NT2/D1 (cell line): ENCODE measurements around the gene CCDC74A.
"Not testable (repeated sequence)": the region's sequence is repeated elsewhere in the genome, so short reads cannot be mapped to it uniquely, and the experiment has no call there.

Source experiments
- DNase-seq: peaks from one replicate; pipeline ENCODE4 v3.0.0-alpha.2; 2011; ENCODE audit warnings: low read depth, low spot score
- H3K27me3 ChIP-seq: 2 replicates; pipeline ENCODE4 v1.6.0; 2011; ENCODE audit warnings: mild to moderate bottlenecking; ENCODE audit not compliant: insufficient read length, insufficient read depth
- H3K36me3 ChIP-seq: 2 replicates; pipeline ENCODE4 v1.6.1; 2011; ENCODE audit warnings: mild to moderate bottlenecking, low read length, mixed read lengths; ENCODE audit not compliant: insufficient read depth, insufficient read length
- H3K4me1 ChIP-seq: 2 replicates; pipeline ENCODE4 v1.5.1; 2011; ENCODE audit not compliant: insufficient read depth, insufficient read length
- H3K4me3 ChIP-seq: 2 replicates; pipeline ENCODE4 v1.5.1; 2011; ENCODE audit warnings: low read depth; ENCODE audit not compliant: insufficient read length
- H3K9ac ChIP-seq: 2 replicates; pipeline ENCODE4 v1.6.0; 2011; ENCODE audit warnings: low read depth; ENCODE audit not compliant: insufficient read length
- H3K9me3 ChIP-seq: 2 replicates; pipeline ENCODE4 v1.5.1; 2011; ENCODE audit warnings: mild to moderate bottlenecking, low read length; ENCODE audit not compliant: insufficient read depth
- SUZ12 ChIP-seq: IDR thresholded peaks from 2 replicates; pipeline ENCODE4 v1.6.1; 2011; ENCODE audit not compliant: insufficient read length, insufficient read depth; ENCODE audit errors: extremely low read depth
- YY1 ChIP-seq: IDR thresholded peaks from 2 replicates; pipeline ENCODE4 v1.6.1; 2011; ENCODE audit not compliant: insufficient read length, insufficient read depth
- ZNF274 ChIP-seq: IDR thresholded peaks from 2 replicates; pipeline ENCODE4 v1.6.1; 2011; ENCODE audit warnings: mild to moderate bottlenecking, low read depth, low read length

The CCDC74A gene

DNA sequence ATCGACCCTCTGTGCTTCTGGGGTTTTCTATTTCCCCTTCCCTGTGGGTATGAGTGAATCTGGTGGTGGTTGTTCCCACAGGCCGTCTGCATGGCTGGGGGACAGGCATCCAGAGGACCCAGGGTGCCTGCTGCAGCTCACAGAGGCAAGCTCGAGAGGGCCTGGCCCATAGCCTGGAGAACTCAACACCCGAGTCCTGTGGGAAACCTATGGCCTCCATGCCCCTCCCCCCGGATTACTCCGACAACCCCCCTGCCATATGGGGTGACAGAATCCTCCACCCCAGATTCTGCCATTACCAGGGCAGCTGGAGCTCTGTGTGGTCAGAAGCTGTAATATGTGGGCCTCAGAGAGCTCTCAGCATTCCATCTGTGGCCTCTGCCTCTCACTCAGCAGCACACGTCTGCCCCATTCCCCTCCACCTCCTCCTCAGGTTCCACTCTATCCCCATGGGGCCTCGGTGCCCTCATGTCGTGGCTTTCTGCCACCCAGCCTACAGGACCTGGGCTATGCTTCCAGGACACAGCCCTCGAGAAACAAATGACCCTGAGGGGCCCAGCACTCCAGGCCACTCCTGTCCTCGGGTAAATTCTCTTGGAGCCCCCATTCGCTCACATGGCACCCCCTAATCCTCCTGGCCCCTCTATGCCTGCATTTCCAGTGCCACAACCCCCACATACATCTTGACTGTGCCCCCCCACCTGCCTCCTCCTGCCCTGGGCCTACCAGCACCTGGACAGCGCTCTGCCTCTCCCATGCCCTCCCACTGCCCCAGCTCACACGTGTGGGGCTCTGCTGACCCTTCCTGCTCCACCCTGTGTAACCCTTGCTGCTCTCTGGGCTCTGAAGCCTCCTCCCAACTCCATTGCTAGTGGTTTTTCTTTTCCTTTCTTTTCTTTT is 39.1 kb upstream of the CCDC74A start:
- H3K9me3 ChIP-seq, result no peaks in the 10 kb centered on the region
- H3K4me1 ChIP-seq, result peaks cover 12% of the 10 kb centered on the region
- TF ChIP-seq SUZ12, result no peak
- no peak for TF ChIP-seq ZNF274
- no peak for TF ChIP-seq YY1
- no peak for DNase-seq
- no peak overlapping the region for H3K4me3 ChIP-seq
- H3K9ac ChIP-seq, result no peak overlapping the region
- H3K27me3 ChIP-seq, result no peaks in the 10 kb centered on the region
- H3K36me3 ChIP-seq, result peaks cover 61% of the 10 kb centered on the region

DNA sequence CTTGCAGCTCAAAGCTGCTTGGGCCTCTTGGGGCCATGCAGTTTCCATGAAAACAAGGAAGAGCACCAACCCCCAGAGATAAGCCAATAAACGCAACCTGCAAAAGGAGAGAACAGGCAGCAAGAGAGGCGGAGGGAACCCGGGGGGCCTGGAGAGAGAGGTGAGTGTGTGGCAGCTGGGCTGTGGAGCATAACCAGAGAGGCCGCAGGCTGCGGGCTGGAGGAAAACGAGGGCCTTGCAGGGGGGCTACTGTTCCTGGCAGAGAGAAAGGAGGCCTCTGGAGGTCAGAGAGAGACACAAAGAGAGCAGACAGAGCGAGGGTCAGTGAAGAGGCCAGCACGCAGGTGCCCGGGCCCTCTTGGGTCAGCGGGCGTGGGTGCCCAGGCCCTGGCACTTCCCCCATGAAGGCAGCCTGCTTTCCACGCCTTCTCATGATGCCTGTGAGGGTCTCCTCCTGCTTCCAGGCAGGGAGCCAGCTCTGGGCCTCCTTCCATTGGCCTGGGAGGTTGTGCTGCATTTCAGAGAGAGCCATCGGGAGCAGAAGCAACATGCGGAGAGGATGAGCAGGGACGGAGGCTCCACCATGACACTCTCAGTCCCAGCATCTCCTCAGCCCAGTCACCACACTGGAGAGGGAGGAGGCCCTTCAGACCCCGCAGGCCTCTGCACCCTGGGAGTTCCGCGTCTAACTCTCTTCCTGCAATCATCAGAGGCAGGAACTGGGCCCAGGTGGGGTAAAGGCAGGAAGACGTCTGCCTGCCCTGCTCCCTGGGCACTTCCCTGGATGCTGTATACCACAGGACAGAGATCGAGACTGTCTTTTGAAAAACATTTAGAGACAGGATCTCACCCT is 36.8 kb upstream of the CCDC74A start:
- DNase-seq, H3K27me3 ChIP-seq, H3K9me3 ChIP-seq: not testable (repeated sequence)
- Histone ChIP-seq H3K36me3 (peaks cover 48% of the 10 kb centered on the region), H3K4me3 (peak overlapping the region; percentile 55), H3K4me1 (peaks cover 12% of the 10 kb centered on the region), H3K9ac (peak overlapping the region; percentile 90)

DNA sequence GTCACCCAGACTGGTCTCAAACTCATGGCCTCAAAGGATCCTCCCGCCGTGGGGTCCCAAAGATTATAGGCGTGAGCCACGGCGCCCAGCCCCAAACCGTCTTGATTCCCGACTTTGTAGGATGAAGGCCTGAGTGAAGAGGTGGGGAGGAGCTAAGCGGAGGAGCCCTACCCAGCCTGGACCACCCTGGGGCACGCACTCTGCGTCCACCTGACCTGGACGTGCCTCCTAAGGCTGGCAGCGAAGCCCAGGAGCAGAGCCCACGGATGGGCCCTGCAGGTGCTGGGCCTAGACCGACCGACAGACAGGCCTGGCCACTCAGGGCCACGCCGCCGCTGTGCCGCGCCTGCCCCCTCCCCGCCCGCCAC is 36.2 kb upstream of the CCDC74A start:
- not testable (repeated sequence) for DNase-seq
- H3K36me3 ChIP-seq, result peaks cover 43% of the 10 kb centered on the region

DNA sequence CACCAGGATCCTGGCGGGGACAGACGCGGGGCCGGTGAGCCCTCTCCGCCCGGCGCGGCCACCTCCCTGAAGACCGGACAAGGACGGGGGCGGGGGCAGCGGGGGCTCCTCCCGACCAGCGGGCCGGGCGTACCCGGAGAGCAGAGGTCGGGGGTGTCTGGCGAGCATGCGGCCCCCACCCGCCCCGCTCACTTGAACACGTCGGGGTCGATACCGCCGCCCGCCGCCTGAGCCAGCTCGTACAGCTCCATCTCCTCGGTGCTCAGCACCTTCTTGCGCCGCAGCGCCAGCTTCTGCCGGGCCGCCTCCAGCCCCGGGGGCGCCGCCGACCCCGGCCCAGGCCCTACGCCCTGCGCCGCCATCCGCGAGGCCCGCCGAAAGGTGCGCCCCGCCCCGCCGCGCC is 35.7 kb upstream of the CCDC74A start, which contains the start of gene MZT2A:
TSS of gene MZT2A (minus strand) at position 383 of the 403 bp plus-strand sequence. CDS start at position 362, 21 bp downstream.
- Histone ChIP-seq H3K4me1 (peaks cover 12% of the 10 kb centered on the region), H3K36me3 (peaks cover 46% of the 10 kb centered on the region), H3K4me3 (peak within 1 kb of the TSS; percentile 98), H3K9ac (peak within 1 kb of the TSS; percentile 99)
- H3K27me3 ChIP-seq, H3K9me3 ChIP-seq, DNase-seq: not testable (repeated sequence)

More for the DNA sequence above, 36.2 kb upstream of the CCDC74A start:
- Histone ChIP-seq H3K9ac (peak overlapping the region; percentile 90), H3K4me3 (peak overlapping the region; percentile 55), H3K4me1 (peaks cover 12% of the 10 kb centered on the region)
- H3K27me3 ChIP-seq, H3K9me3 ChIP-seq: not testable (repeated sequence)

DNA sequence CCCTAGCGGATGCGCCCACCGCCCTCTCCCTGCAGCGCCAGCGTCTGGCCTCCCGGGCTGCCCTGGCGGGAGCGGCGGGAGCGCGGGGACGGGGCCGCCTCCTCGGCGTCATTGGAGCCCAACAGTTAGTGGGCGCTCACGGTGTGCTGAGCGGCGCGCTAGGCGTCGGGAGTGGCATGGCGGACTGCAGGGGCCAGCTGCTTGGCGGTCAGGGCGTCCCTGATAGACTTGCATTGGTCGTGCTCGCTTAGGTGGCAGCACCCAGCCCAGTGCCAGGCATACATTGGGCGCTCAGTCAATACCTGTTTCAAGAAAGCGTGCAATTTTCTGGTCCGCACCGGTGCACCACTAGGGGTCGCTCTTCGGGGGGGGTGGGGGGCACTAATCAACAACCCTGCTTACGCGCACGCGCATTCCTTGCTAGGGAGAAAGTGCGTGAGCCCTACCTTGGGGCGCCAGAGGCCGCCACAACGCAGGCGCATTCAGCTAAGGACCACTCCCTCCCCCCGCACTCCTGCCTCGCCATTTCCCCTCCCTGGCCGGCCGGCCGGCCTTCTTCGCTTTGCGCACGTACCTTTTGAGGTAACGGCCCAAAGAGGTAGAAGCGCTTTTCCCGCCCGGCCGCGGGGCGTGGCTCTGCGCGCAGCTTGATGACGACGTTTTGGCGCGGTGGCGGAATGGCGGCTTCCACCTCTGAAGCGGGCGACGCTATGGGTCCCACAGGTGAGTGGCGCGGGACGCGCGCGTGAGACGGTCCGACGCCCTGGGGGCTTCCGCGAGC is 35.1 kb upstream of the CCDC74A start:
- peak overlapping the region; percentile 99 for H3K9ac ChIP-seq
- DNase-seq, result peak; percentile 93
- peaks cover 50% of the 10 kb centered on the region for H3K36me3 ChIP-seq
- TF ChIP-seq YY1 (peak; percentile 78), SUZ12 (no peak)
- H3K27me3 ChIP-seq, result no peaks in the 10 kb centered on the region
- H3K9me3 ChIP-seq, result no peaks in the 10 kb centered on the region
- H3K4me3 ChIP-seq, result peak overlapping the region; percentile 98
- H3K4me1 ChIP-seq, result peaks cover 12% of the 10 kb centered on the region

DNA sequence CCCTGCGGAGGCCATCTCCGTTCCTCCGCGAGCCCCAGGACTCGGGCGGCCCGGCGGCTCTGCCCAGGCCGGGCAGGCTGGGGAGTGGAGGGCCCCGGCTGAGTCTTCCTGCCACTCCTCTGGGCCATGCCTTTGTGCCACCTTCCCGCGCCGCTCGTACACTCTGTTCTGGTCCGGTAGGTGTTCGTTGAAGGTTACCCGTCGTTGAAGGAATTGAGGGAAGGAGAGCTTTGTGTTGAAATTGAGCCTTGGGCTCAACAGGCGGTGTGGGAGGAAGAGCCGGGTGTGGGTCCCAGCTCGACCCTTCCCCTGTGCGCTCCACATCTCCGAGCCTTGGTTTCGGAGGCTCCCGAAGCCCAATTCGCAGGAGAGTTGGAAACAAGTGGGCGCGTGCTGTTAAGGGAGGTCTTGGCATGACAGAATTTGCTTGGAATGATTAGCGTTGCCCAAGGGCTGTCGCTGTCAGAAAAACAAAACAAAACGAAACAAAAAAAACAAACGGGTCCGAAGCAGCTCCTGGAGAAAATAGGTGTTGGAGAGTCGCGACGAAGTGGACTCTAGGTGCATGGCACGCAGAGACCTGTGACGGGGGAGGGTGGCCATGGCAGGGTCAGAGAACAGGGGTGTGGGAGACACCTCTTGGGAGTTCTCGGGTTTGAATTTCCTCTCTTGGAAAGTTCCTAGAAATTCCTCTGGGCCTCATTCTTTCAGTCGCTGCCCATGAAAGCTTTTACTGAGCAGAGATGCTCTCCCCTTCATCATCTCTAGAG is 34.3 kb upstream of the CCDC74A start:
- TF ChIP-seq SUZ12 (no peak), ZNF274 (no peak), YY1 (no peak)
- no peaks in the 10 kb centered on the region for H3K9me3 ChIP-seq
- peaks cover 10% of the 10 kb centered on the region for H3K4me1 ChIP-seq
- H3K9ac ChIP-seq, result peak overlapping the region; percentile 99
- peak overlapping the region; percentile 98 for H3K4me3 ChIP-seq
- H3K27me3 ChIP-seq, result no peaks in the 10 kb centered on the region
- DNase-seq, result no peak
- H3K36me3 ChIP-seq, result peaks cover 50% of the 10 kb centered on the region

DNA sequence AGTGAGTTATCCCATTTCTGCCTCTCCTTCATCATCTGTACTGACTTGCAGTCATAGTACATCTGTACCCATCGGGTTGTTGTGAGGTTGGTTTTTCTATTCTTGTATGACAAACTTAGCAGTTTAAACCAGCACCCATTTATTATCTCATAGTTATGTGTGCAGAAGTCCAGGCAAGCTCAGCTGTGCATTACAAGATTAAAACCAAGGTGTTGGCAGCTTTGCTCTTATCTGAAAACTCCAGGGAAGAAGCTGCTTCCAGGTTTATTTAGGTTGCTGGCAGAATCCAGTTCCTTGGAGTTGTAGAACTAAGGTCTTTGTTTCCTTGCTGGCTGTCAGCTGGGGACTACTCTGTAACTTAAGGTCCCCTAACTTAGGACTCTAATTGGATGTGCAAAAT is 32.2 kb upstream of the CCDC74A start:
- DNase-seq, H3K4me1 ChIP-seq, H3K4me3 ChIP-seq, H3K9ac ChIP-seq, H3K9me3 ChIP-seq, H3K27me3 ChIP-seq: not testable (repeated sequence)
- H3K36me3 ChIP-seq, result peaks cover 52% of the 10 kb centered on the region

DNA sequence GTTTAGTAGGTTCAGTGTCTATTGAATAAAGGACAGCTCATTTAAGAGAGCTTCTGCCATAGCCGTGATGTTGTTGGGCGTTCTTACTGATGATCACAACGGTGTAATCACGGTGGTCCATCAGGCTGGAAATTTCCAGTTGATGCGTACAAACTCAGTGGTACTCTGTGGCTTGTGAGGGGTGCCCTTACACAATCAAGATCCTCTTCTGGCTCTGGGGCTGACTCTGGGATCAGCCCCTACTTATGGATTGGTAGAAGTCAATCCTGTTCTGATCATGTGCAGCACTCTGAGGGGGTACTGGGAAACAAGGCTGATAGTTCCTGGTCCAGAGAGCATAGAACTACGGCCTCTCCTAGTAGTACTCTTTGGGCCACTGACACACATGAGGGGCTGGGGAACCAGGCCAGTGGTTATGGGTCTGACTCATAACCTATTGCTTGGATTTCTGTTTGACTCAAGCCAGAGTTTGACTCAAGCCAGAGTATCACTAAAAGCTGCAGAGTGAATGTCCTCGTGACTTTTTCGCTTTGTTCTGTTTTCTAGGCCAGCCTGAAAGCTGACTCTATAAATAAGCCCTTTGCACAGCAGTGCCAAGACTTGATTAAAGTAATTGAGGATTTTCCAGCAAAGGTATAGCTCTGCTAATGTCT is 29.2 kb upstream of the CCDC74A start:
- H3K27me3 ChIP-seq, H3K4me3 ChIP-seq, H3K9me3 ChIP-seq, DNase-seq, H3K4me1 ChIP-seq, H3K9ac ChIP-seq: not testable (repeated sequence)
- H3K36me3 ChIP-seq, result peaks cover 70% of the 10 kb centered on the region

DNA sequence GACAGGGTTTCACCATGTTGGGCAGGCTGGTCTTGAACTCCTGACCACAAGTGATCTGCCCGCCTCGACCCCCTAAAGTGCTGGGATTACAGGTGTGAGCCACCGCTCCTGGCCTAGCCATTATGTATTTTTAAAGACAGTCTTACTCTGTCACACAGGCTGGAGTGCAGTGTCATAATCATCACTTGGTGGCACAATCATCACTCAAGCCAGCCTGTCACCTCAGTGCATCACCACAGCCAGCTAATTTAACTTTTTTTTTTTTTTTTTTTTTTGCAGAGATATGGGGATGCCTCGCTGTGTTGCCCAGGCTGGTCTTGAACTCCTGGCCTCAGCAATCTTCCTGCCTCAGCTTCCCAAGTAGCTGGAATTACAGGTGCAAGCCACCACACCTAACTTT is 24.1 kb upstream of the CCDC74A start:
- DNase-seq, H3K27me3 ChIP-seq, H3K9ac ChIP-seq, H3K9me3 ChIP-seq, H3K4me1 ChIP-seq, H3K4me3 ChIP-seq: not testable (repeated sequence)
- H3K36me3 ChIP-seq, result peaks cover 95% of the 10 kb centered on the region
